GM23338 (cell line): ENCODE results near the gene KATNAL2. TPM values are rescaled to one million over a fixed set of nuclear protein-coding genes. Genes with fewer than 3 reads are reported as not detected.
A peak's percentile ranks its signal among the peaks of the same experiment; 100 is the strongest.

Source experiments
- ATAC-seq: fragments of 200-7000 bp; cut with Tn5 transposase; 3 replicates; pipeline ENCODE4 v1.9.1; 2020
- DNase-seq: peaks from one replicate; pipeline ENCODE4 v3.0.0-alpha.2; 2015; ENCODE audit warnings: low spot score
- H2AFZ ChIP-seq: fragments of 200-600 bp; sonication (generic); 2 replicates; pipeline ENCODE4 v1.8.0; 2016; ENCODE audit warnings: antibody characterized with exemption, mild to moderate bottlenecking, moderate library complexity
- H3F3A ChIP-seq: fragments of 200-600 bp; sonication (generic); replicated peaks from 2 replicates; pipeline ENCODE4 v1.8.0; 2017; ENCODE audit warnings: antibody characterized with exemption, mixed run types, low read depth
- H3K27ac ChIP-seq: fragments of 200-600 bp; sonication (generic); 2 replicates; pipeline ENCODE4 v1.6.1; 2016; ENCODE audit warnings: low read depth
- H3K27me3 ChIP-seq: fragments of 200-600 bp; sonication (generic); 2 replicates; pipeline ENCODE4 v1.8.0; 2016; ENCODE audit warnings: mild to moderate bottlenecking, mixed run types, moderate library complexity; ENCODE audit not compliant: insufficient read depth
- H3K36me3 ChIP-seq: fragments of 200-600 bp; sonication (generic); 2 replicates; pipeline ENCODE4 v1.8.0; 2016; ENCODE audit warnings: mild to moderate bottlenecking; ENCODE audit not compliant: insufficient read depth
- H3K4me1 ChIP-seq: fragments of 200-600 bp; sonication (generic); 2 replicates; pipeline ENCODE4 v1.8.0; 2016; ENCODE audit warnings: mild to moderate bottlenecking, moderate library complexity; ENCODE audit not compliant: insufficient read depth
- H3K4me2 ChIP-seq: fragments of 200-600 bp; sonication (generic); 2 replicates; pipeline ENCODE4 v1.7.1; 2017; ENCODE audit warnings: mixed run types
- H3K4me3 ChIP-seq: fragments of 200-600 bp; sonication (generic); 2 replicates; pipeline ENCODE4 v1.6.1; 2016; ENCODE audit warnings: mixed run types
- H3K79me2 ChIP-seq: fragments of 200-600 bp; sonication (generic); replicated peaks from 2 replicates; pipeline ENCODE4 v1.8.0; 2017; ENCODE audit warnings: mild to moderate bottlenecking; ENCODE audit not compliant: insufficient read depth
- H3K9me2 ChIP-seq: fragments of 200-600 bp; sonication (generic); 2 replicates; pipeline ENCODE4 v1.8.0; 2017; ENCODE audit not compliant: insufficient read depth
- H4K20me1 ChIP-seq: fragments of 200-600 bp; sonication (generic); replicated peaks from 2 replicates; pipeline ENCODE4 v1.8.0; 2017; ENCODE audit warnings: mild to moderate bottlenecking; ENCODE audit not compliant: insufficient read depth
- H3K27ac Mint-ChIP-seq: 2 replicates; pipeline ENCODE4 v1.8.0; 2020; ENCODE audit warnings: inconsistent platforms, mild to moderate bottlenecking, moderate library complexity, mixed read lengths
- H3K27me3 Mint-ChIP-seq: 3 replicates; pipeline ENCODE4 v1.8.0; 2022; ENCODE audit warnings: low read depth, mild to moderate bottlenecking, moderate library complexity, mixed read lengths, inconsistent platforms; ENCODE audit not compliant: insufficient read depth, poor library complexity
- H3K36me3 Mint-ChIP-seq: 3 replicates; pipeline ENCODE4 v1.8.0; 2021; ENCODE audit warnings: low read depth, mild to moderate bottlenecking, inconsistent platforms, moderate library complexity, mixed read lengths
- H3K4me1 Mint-ChIP-seq: 3 replicates; pipeline ENCODE4 v1.8.0; 2020; ENCODE audit warnings: mild to moderate bottlenecking, inconsistent platforms, mixed read lengths
- H3K4me3 Mint-ChIP-seq: 3 replicates; pipeline ENCODE4 v1.8.0; 2021; ENCODE audit warnings: moderate library complexity, mild to moderate bottlenecking, inconsistent platforms, mixed read lengths
- H3K9me3 Mint-ChIP-seq: 3 replicates; pipeline ENCODE4 v1.8.0; 2020; ENCODE audit warnings: moderate library complexity, mild to moderate bottlenecking, inconsistent platforms, mixed read lengths
- CREB1 ChIP-seq: fragments of 250-450 bp; sonication (Bioruptor Pico); IDR thresholded peaks from 2 replicates; pipeline ENCODE4 v1.5.0; 2020; ENCODE audit warnings: low read depth, mild to moderate bottlenecking, moderate library complexity
- CTCF ChIP-seq, 2 experiments: fragments of 200-600 bp in 1 of 2; sonication (generic) in 1 of 2; conservative IDR thresholded peaks; 2 replicates each; pipeline versions ENCODE4 v1.5.1 to v1.6.1; 2016 to 2017; ENCODE audit warnings: antibody characterized with exemption in 2 of 2, low read depth in 2 of 2, mild to moderate bottlenecking in 2 of 2, moderate library complexity in 1 of 2
- ETS1 ChIP-seq: IDR thresholded peaks from 2 replicates; pipeline ENCODE4 v1.6.1; 2016; ENCODE audit warnings: antibody characterized with exemption
- EZH2 ChIP-seq: fragments of 200-600 bp; sonication (generic); IDR thresholded peaks from one replicate; pipeline ENCODE4 v1.8.0; 2017; ENCODE audit warnings: antibody characterized with exemption, mild to moderate bottlenecking, low read depth; ENCODE audit not compliant: unreplicated experiment
- EZH2phosphoT487 ChIP-seq: fragments of 200-600 bp; sonication (generic); IDR thresholded peaks from one replicate; pipeline ENCODE4 v1.8.1; 2018; ENCODE audit warnings: antibody characterized with exemption; ENCODE audit not compliant: unreplicated experiment
- NANOG ChIP-seq: IDR thresholded peaks from 2 replicates; pipeline ENCODE4 v1.6.1; 2016; ENCODE audit warnings: antibody characterized with exemption, borderline replicate concordance
- POLR2AphosphoS5 ChIP-seq: IDR thresholded peaks from 2 replicates; pipeline ENCODE4 v1.6.1; 2016; ENCODE audit warnings: antibody characterized with exemption, low read depth
- ZNF114 ChIP-seq: fragments of 250-450 bp; sonication (Bioruptor Pico); IDR thresholded peaks from 2 replicates; pipeline ENCODE4 v1.5.0; 2020; ENCODE audit warnings: mild to moderate bottlenecking, moderate library complexity
- ZNF331 ChIP-seq: fragments of 250-450 bp; sonication (Bioruptor Pico); IDR thresholded peaks from 2 replicates; pipeline ENCODE4 v1.5.0; 2020; ENCODE audit warnings: low read depth, mild to moderate bottlenecking, moderate library complexity
- polyA plus RNA-seq: library from polyadenylated mRNA; unstranded; fragments of >200 nt; fragmentation: Nextera tagmentation; extraction: Ambion mirVana; gene quantifications from 2 replicates; pipeline ENCODE4 v1.2.1, GENCODE V29; 2016
- total RNA-seq: library from RNA; depleted of rRNA; stranded (reverse); fragments of >200 nt; shearing (Covaris generic); gene quantifications from 2 replicates; pipeline ENCODE4 v1.2.3, GENCODE V29; 2014

The KATNAL2 gene
- total and polyA plus RNA-seq, 2 experiments from 2014 or later = 11.8 TPM

GRCh38 chr18:47040982-47041381, 123.6 kb downstream of the KATNAL2 start:
- Histone ChIP-seq H4K20me1 (no peaks in the 10 kb centered on the region), H3K79me2 (no peaks in the 10 kb centered on the region), H3K4me1 (no peaks in the 10 kb centered on the region), H3K36me3 (no peaks in the 10 kb centered on the region), H3K27ac (no peak overlapping the region), H3K4me3 (no peak overlapping the region), H2AFZ (no peak overlapping the region), H3K4me2 (no peak overlapping the region), H3K27me3 (no peaks in the 10 kb centered on the region), H3K9me2 (no peaks in the 10 kb centered on the region), H3F3A (no peaks in the 10 kb centered on the region)
- H3K9me3 Mint-ChIP-seq = no peaks in the 10 kb centered on the region
- H3K27me3 Mint-ChIP-seq = no peaks in the 10 kb centered on the region
- no peaks in the 10 kb centered on the region for H3K36me3 Mint-ChIP-seq
- H3K4me1 Mint-ChIP-seq = no peaks in the 10 kb centered on the region; the same call in 2 of the 3 replicates
- DNase-seq (no peak), ATAC-seq (no peak)
- H3K4me3 Mint-ChIP-seq = no peak overlapping the region
- H3K27ac Mint-ChIP-seq = no peak overlapping the region
- no peak for TF ChIP-seq EZH2

DNA sequence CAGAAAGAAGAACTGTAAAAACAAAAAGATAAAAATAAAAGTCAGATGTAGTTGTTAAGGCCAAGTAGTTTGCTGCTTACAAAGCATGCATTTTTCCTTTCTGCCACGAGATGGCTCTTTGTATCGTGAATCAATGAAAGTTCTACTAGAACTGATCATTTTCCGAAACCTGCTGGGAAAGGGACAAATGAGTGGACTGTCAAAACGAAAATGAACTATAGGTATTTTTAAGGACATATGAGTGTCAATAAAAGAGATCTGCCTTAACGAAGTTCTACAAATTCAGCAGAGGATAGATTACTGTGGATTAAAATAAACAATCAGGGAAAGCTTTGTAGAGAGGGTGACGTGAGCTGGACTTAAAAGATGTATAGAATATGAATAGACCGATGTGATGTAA, 133.1 kb downstream of the KATNAL2 start:
- Mint-ChIP-seq H3K9me3 (no peaks in the 10 kb centered on the region), H3K4me1 (peaks cover 5% of the 10 kb centered on the region; the same call in 1 of the 3 replicates), H3K27me3 (no peaks in the 10 kb centered on the region), H3K36me3 (no peaks in the 10 kb centered on the region), H3K27ac (no peak overlapping the region), H3K4me3 (no peak overlapping the region)
- H3K27me3 ChIP-seq = no peaks in the 10 kb centered on the region
- peak; percentile 54; the same call in 2 of the 3 replicates for ATAC-seq
- no peaks in the 10 kb centered on the region for H3F3A ChIP-seq
- H3K27ac ChIP-seq = no peak overlapping the region
- H3K4me2 ChIP-seq = no peak overlapping the region
- no peaks in the 10 kb centered on the region for H3K36me3 ChIP-seq
- H3K79me2 ChIP-seq = no peaks in the 10 kb centered on the region
- no peaks in the 10 kb centered on the region for H4K20me1 ChIP-seq
- no peaks in the 10 kb centered on the region for H3K9me2 ChIP-seq
- no peak overlapping the region for H2AFZ ChIP-seq
- TF ChIP-seq ZNF331 (CRISPR knock-in tag) = no peak
- TF ChIP-seq POLR2AphosphoS5 = no peak
- TF ChIP-seq CTCF (conservative IDR thresholded peaks at IDR 0.05; ENCODE audit: low read depth in 2 of 2) = peak; percentile 68 to 78
- H3K4me3 ChIP-seq = no peak overlapping the region
- H3K4me1 ChIP-seq = no peaks in the 10 kb centered on the region
- peak; percentile 66 for DNase-seq

DNA sequence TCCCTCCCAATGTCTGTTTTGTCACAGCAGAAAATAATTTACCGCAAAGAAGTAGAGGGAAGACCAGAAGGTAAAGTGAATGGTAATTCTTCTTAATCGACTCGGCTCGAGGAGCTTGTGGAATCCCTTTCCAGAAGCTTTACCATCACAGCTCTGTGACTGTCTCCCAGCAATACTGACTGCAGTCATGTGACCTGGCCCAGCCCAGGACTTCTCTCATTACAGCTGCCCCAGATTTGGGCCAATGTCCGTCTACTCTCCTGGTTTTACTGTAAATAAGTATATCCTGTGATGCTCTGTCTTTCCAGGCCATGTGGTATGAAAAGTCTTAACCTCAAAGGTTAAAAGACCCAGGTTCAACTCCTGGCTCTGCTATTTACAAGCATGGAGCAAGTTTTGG, 137.0 kb downstream of the KATNAL2 start:
- H3F3A ChIP-seq = no peaks in the 10 kb centered on the region
- ATAC-seq (no peak), DNase-seq (no peak)
- H3K27me3 ChIP-seq = no peaks in the 10 kb centered on the region
- Mint-ChIP-seq H3K27me3 (peaks cover 2% of the 10 kb centered on the region), H3K9me3 (no peaks in the 10 kb centered on the region), H3K4me1 (peaks cover 5% of the 10 kb centered on the region; the same call in 1 of the 3 replicates), H3K4me3 (no peak overlapping the region), H3K36me3 (no peaks in the 10 kb centered on the region; the same call in 2 of the 3 replicates), H3K27ac (no peak overlapping the region)
- H3K4me2 ChIP-seq = no peak overlapping the region
- H4K20me1 ChIP-seq = no peaks in the 10 kb centered on the region
- H3K79me2 ChIP-seq = no peaks in the 10 kb centered on the region
- no peak overlapping the region for H3K27ac ChIP-seq
- no peaks in the 10 kb centered on the region for H3K4me1 ChIP-seq
- no peak overlapping the region for H3K4me3 ChIP-seq
- no peaks in the 10 kb centered on the region for H3K36me3 ChIP-seq
- H3K9me2 ChIP-seq = peaks cover 6% of the 10 kb centered on the region; the same call in 1 of the 2 replicates
- no peak overlapping the region for H2AFZ ChIP-seq
- TF ChIP-seq ZNF114 = no peak
- TF ChIP-seq ZNF331 (CRISPR knock-in tag) = no peak
- TF ChIP-seq NANOG = no peak
- TF ChIP-seq CREB1 = no peak
- TF ChIP-seq EZH2 = no peak
- TF ChIP-seq ETS1 = no peak
- TF ChIP-seq EZH2phosphoT487 = no peak
